ENCODE results near the gene RTBDN. TPM values are rescaled to one million over a fixed set of nuclear protein-coding genes. Genes with fewer than 3 reads are reported as not detected.

The RTBDN gene
- total and polyA plus RNA-seq, 2 of the 8 experiments (the other 6 are each of a cell fraction or from before 2014, with no cell fraction given): 4.0 to 4.8 TPM

GRCh38 chr19:12785431-12786031 lies 48.8 kb downstream of the RTBDN start (continued):
- TF ChIP-seq KDM4A (IDR thresholded peaks at IDR 0.05; ENCODE audit: low read depth, low read length, severe bottlenecking) (no peak), RXRA (IDR thresholded peaks at IDR 0.05; ENCODE audit: insufficient read depth, low read depth, low read length) (no peak), JUN (IDR thresholded peaks at IDR 0.05; ENCODE audit: low read depth, low read length) (no peak)

All from H1 (cell line).